GM23248 (cell line): ENCODE results near the gene ITGB6.

Experiments
- EZH2 ChIP-seq: fragments of 200-600 bp; sonication (generic); IDR thresholded peaks from 2 replicates; pipeline ENCODE4 v1.6.1; 2018; ENCODE audit warnings: antibody characterized with exemption, mild to moderate bottlenecking; ENCODE audit not compliant: insufficient read depth, poor library complexity, severe bottlenecking
- EZH2phosphoT487 ChIP-seq: fragments of 200-600 bp; sonication (generic); IDR thresholded peaks from 2 replicates; pipeline ENCODE4 v1.6.1; 2018; ENCODE audit warnings: antibody characterized with exemption, moderate library complexity, mild to moderate bottlenecking, low read depth; ENCODE audit not compliant: insufficient read depth

DNA sequence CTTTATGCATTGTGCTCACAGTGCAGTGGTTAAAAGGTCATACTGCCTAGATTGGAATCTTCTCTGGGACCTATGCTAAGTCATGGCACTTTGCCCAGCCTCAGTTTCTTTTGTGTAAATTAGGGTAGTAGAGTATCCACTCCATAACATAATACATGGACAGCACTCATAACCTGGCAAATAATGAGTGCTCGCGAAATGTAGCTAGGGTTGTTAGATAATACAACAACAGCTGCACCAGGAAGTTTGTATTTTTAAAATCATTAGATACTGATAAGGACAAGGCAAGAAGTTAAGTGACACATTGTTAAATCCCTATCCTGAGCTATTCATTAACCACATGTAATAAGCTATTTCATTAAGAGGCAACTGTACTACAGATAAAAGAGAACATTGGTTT lies 123.8 kb downstream of the ITGB6 start:
- TF ChIP-seq EZH2 (no peak), EZH2phosphoT487 (no peak)
